HCT116 (cell line): Measurements from ENCODE around the gene SPESP1.

Source experiments
- CTCF ChIP-seq, 3 experiments: fragments of 200-600 bp in 1 of 3; sonication (generic) in 1 of 3; IDR thresholded peaks in 2 of 3; conservative IDR thresholded peaks in 1 of 3; 2 replicates each; pipeline ENCODE4 v1.5.1; 2012 to 2017; ENCODE audit warnings: low read depth in 2 of 3, low read length in 2 of 3, antibody characterized with exemption in 1 of 3, borderline replicate concordance in 1 of 3, control low read depth in 1 of 3, mild to moderate bottlenecking in 1 of 3, mixed read lengths in 1 of 3, mixed run types in 1 of 3, moderate library complexity in 1 of 3; ENCODE audit not compliant: insufficient read depth in 1 of 3
- POLR2A ChIP-seq: IDR thresholded peaks from 2 replicates; pipeline ENCODE4 v1.7.0; 2011; ENCODE audit warnings: borderline replicate concordance; ENCODE audit not compliant: insufficient read depth, insufficient read length; ENCODE audit errors: extremely low read depth
- POLR2AphosphoS5 ChIP-seq: IDR thresholded peaks from 2 replicates; pipeline ENCODE4 v1.6.1; 2011; ENCODE audit warnings: mild to moderate bottlenecking, low read depth, low read length, moderate library complexity
- RAD21 ChIP-seq: IDR thresholded peaks from 2 replicates; pipeline ENCODE4 v1.6.1; 2012; ENCODE audit warnings: low read depth, mild to moderate bottlenecking

GRCh38 chr15:68987120-68987519 lies 56.8 kb downstream of the SPESP1 start:
- TF ChIP-seq CTCF (IDR thresholded peaks at IDR 0.05 in 2 of 3, conservative IDR thresholded peaks at IDR 0.05 in 1 of 3; ENCODE audit: borderline replicate concordance in 1 of 3, insufficient read depth in 1 of 3, low read depth in 2 of 3, low read length in 2 of 3): no peak
- no peak for TF ChIP-seq RAD21
- no peak for TF ChIP-seq POLR2A
- TF ChIP-seq POLR2AphosphoS5: no peak
